OCI-LY3 (cell line): ENCODE data around the gene MPC1L.
"Not testable (repeated sequence)": the region's sequence is repeated elsewhere in the genome, so short reads cannot be mapped to it uniquely, and the experiment has no call there.

Experiments used
- H2AFZ ChIP-seq: fragments of 200-600, 300-600 bp; shearing (Covaris generic); 2 replicates; pipeline ENCODE4 v1.6.0; 2014; ENCODE audit warnings: antibody characterized with exemption, low read depth, low read length
- H3K27ac ChIP-seq: fragments of 200-600, 300-600 bp; sonication (generic); 2 replicates; pipeline ENCODE4 v1.5.1; 2014; ENCODE audit warnings: mild to moderate bottlenecking, low read length, moderate library complexity, mixed read lengths
- H3K27me3 ChIP-seq: fragments of 200-600, 300-600 bp; sonication (generic); 2 replicates; pipeline ENCODE4 v1.6.1; 2014; ENCODE audit warnings: low read depth, low read length, mixed read lengths
- H3K36me3 ChIP-seq: fragments of 200-600, 300-600 bp; sonication (generic); replicated peaks from 2 replicates; pipeline ENCODE3; 2014; ENCODE audit warnings: low read depth, low read length, mixed read lengths
- H3K4me1 ChIP-seq: fragments of 300-600, 200-600 bp; sonication (generic); 2 replicates; pipeline ENCODE4 v1.6.1; 2014; ENCODE audit warnings: low read length, mixed read lengths
- H3K4me2 ChIP-seq: fragments of 200-600, 300-600 bp; sonication (generic); 2 replicates; pipeline ENCODE4 v1.6.1; 2014; ENCODE audit warnings: low read length, mixed read lengths
- H3K4me3 ChIP-seq: fragments of 300-600, 200-600 bp; sonication (generic); 2 replicates; pipeline ENCODE4 v1.5.1; 2014; ENCODE audit warnings: antibody characterized with exemption, mild to moderate bottlenecking, low read length, moderate library complexity
- H3K79me2 ChIP-seq: fragments of 300-600, 200-600 bp; shearing (Covaris generic); 2 replicates; pipeline ENCODE4 v1.6.1; 2014; ENCODE audit warnings: mild to moderate bottlenecking, low read length, mixed read lengths
- H3K9ac ChIP-seq: fragments of 300-600, 200-600 bp; shearing (Covaris generic); 2 replicates; pipeline ENCODE4 v1.6.0; 2014; ENCODE audit warnings: mild to moderate bottlenecking, low read length, moderate library complexity
- H3K9me3 ChIP-seq: fragments of 200-600, 300-600 bp; shearing (Covaris generic); 2 replicates; pipeline ENCODE4 v1.6.1; 2014; ENCODE audit warnings: low read length, mixed read lengths; ENCODE audit not compliant: insufficient read depth
- H4K20me1 ChIP-seq: fragments of 200-600, 300-600 bp; sonication (generic); 2 replicates; pipeline ENCODE4 v1.6.1; 2016; ENCODE audit warnings: low read length, mixed read lengths; ENCODE audit not compliant: insufficient read depth
- CTCF ChIP-seq: fragments of 200-600, 300-600 bp; sonication (generic); IDR thresholded peaks from 2 replicates; pipeline ENCODE4 v1.5.1; 2014; ENCODE audit warnings: antibody characterized with exemption, low read length, low read depth
- EZH2phosphoT487 ChIP-seq: fragments of 200-600 bp; shearing (Covaris generic); IDR thresholded peaks from 2 replicates; pipeline ENCODE4 v1.6.1; 2018; ENCODE audit warnings: antibody characterized with exemption, mixed run types, low read depth

The MPC1L gene

GRCh38 chrX:40581336-40581920 is 41.8 kb upstream of the MPC1L start:
- peaks cover 4% of the 10 kb centered on the region; the same call in 1 of the 2 replicates for H4K20me1 ChIP-seq
- no peaks in the 10 kb centered on the region for H3K9me3 ChIP-seq
- peak overlapping the region; percentile 44 for H3K9ac ChIP-seq
- peaks cover 9% of the 10 kb centered on the region for H3K4me1 ChIP-seq
- TF ChIP-seq EZH2phosphoT487: no peak
- TF ChIP-seq CTCF: no peak
- H3K79me2 ChIP-seq: peaks cover 37% of the 10 kb centered on the region
- H2AFZ ChIP-seq: no peak overlapping the region
- no peaks in the 10 kb centered on the region for H3K36me3 ChIP-seq
- peak overlapping the region; percentile 83 for H3K4me3 ChIP-seq
- H3K4me2 ChIP-seq: peak overlapping the region; percentile 93
- H3K27me3 ChIP-seq: no peaks in the 10 kb centered on the region
- H3K27ac ChIP-seq: no peak overlapping the region

- H3K9ac ChIP-seq, H3K4me2 ChIP-seq, H4K20me1 ChIP-seq, H3K4me1 ChIP-seq, H2AFZ ChIP-seq, H3K27me3 ChIP-seq, H3K36me3 ChIP-seq, H3K4me3 ChIP-seq, H3K9me3 ChIP-seq, H3K27ac ChIP-seq: not testable (repeated sequence)
- H3K79me2 ChIP-seq: peaks cover 41% of the 10 kb centered on the region
Measured at GRCh38 chrX:40582178-40582577, 41.0 kb upstream of the MPC1L start.

- H3K4me3 ChIP-seq: no peak overlapping the region
- H3K9me3 ChIP-seq: no peaks in the 10 kb centered on the region
- H2AFZ ChIP-seq: no peak overlapping the region
- H3K79me2 ChIP-seq: peaks cover 44% of the 10 kb centered on the region
- no peak overlapping the region for H3K27ac ChIP-seq
- no peaks in the 10 kb centered on the region for H3K36me3 ChIP-seq
- no peak overlapping the region for H3K4me2 ChIP-seq
- no peaks in the 10 kb centered on the region for H3K27me3 ChIP-seq
- H4K20me1 ChIP-seq: peaks cover 4% of the 10 kb centered on the region; the same call in 1 of the 2 replicates
- no peak overlapping the region for H3K9ac ChIP-seq
- no peak for TF ChIP-seq EZH2phosphoT487
- peaks cover 9% of the 10 kb centered on the region for H3K4me1 ChIP-seq
Measured at GRCh38 chrX:40582811-40583210, 40.4 kb upstream of the MPC1L start.

- H3K27me3 ChIP-seq, H2AFZ ChIP-seq, H3K4me2 ChIP-seq, H3K27ac ChIP-seq, H3K9ac ChIP-seq, H3K9me3 ChIP-seq, H3K4me3 ChIP-seq, H4K20me1 ChIP-seq, H3K4me1 ChIP-seq, H3K36me3 ChIP-seq: not testable (repeated sequence)
- peaks cover 27% of the 10 kb centered on the region for H3K79me2 ChIP-seq
Measured at GRCh38 chrX:40587623-40588022, 35.6 kb upstream of the MPC1L start.

GRCh38 chrX:40589616-40590321 is 33.5 kb upstream of the MPC1L start:
- H3K9ac ChIP-seq, H3K4me2 ChIP-seq, H2AFZ ChIP-seq, H3K4me1 ChIP-seq, H3K36me3 ChIP-seq, H3K4me3 ChIP-seq, H4K20me1 ChIP-seq, H3K27me3 ChIP-seq, H3K27ac ChIP-seq, H3K9me3 ChIP-seq: not testable (repeated sequence)
- peaks cover 12% of the 10 kb centered on the region for H3K79me2 ChIP-seq

- Histone ChIP-seq H3K9me3 (no peaks in the 10 kb centered on the region), H3K79me2 (no peaks in the 10 kb centered on the region), H3K4me1 (peaks cover 21% of the 10 kb centered on the region), H4K20me1 (no peaks in the 10 kb centered on the region), H3K36me3 (peaks cover 11% of the 10 kb centered on the region), H2AFZ (no peak overlapping the region), H3K27ac (no peak overlapping the region), H3K4me2 (no peak overlapping the region), H3K27me3 (no peaks in the 10 kb centered on the region), H3K4me3 (no peak overlapping the region), H3K9ac (no peak overlapping the region)
- TF ChIP-seq CTCF (no peak), EZH2phosphoT487 (no peak)
Measured at GRCh38 chrX:40603446-40603845, 19.8 kb upstream of the MPC1L start.
